HG03045 (cell line): Measurements from ENCODE around the gene ZNF689.

Experiments used
- ATAC-seq: cut with Tn5 transposase; IDR thresholded peaks from one replicate; pipeline ENCODE4 v1.9.1; 2021; ENCODE audit warnings: mild to moderate bottlenecking, moderate library complexity; ENCODE audit not compliant: unreplicated experiment

Gene ZNF689

GRCh38 chr16:30566531-30566930 lies 43.7 kb downstream of the ZNF689 start:
- no peak for ATAC-seq

DNA sequence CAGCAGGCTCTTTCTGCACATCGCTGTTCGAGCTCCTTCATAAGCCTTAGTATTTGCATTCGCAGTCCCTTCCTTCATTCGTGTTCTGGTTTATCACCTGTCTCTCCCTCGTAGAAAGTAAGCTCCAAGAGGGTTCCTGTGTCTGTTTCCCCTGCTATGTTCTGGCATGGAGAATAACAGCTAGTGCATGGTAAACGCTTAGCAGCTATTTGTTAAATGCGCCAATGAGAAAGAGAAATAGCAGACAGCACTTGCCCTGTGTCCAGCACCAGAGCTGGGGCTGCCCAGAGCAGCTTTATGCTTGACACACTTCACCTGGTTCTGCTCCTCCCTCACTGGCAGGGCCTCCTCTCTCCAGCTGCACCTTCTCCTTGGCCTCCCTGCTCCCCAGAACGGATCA lies 44.2 kb downstream of the ZNF689 start:
- no peak for ATAC-seq

GRCh38 chr16:30565526-30565925 lies 44.7 kb downstream of the ZNF689 start:
- ATAC-seq: no peak

- ATAC-seq: no peak
Observed at GRCh38 chr16:30562021-30562420, 48.2 kb downstream of the ZNF689 start.

DNA sequence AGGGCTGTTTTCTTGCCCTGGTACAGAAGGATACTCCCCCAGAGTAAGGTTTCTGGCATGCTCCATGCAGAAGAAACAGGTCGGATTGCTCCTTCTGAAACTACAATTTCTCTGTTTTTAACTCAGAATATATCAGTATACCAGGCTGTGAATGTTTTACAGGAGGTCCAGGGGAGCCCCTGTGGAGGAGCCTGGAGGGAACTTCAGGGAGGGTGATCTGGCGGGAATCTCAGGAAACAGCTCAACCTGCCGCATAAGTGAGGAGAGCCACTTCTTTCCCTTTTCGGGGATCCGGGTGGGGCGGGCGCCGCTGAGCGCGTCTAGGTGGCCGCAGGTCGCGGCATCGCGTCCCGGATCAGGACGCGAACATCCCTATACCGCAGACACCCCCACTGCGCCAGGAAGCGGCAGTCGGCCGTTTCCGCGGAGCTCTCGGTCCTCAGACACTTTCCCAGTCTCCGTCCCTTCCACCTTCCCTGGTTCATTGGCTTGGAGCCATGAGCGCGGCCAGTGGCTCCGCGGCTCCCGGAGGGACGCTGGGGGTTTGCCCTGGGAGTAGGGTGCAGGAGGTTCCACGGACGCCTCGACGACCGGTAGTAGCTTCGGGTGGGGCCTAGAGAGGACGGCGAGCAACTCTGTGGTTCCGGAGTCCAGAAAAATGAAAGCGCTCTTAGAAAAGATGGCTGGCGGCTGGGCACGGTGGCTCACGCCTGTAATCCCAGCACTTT lies 48.9 kb downstream of the ZNF689 start:
- ATAC-seq: no peak

- ATAC-seq: no peak
Observed at GRCh38 chr16:30559690-30560089, 50.5 kb downstream of the ZNF689 start.

- no peak for ATAC-seq
Observed at GRCh38 chr16:30558789-30559377, 51.3 kb downstream of the ZNF689 start.

DNA sequence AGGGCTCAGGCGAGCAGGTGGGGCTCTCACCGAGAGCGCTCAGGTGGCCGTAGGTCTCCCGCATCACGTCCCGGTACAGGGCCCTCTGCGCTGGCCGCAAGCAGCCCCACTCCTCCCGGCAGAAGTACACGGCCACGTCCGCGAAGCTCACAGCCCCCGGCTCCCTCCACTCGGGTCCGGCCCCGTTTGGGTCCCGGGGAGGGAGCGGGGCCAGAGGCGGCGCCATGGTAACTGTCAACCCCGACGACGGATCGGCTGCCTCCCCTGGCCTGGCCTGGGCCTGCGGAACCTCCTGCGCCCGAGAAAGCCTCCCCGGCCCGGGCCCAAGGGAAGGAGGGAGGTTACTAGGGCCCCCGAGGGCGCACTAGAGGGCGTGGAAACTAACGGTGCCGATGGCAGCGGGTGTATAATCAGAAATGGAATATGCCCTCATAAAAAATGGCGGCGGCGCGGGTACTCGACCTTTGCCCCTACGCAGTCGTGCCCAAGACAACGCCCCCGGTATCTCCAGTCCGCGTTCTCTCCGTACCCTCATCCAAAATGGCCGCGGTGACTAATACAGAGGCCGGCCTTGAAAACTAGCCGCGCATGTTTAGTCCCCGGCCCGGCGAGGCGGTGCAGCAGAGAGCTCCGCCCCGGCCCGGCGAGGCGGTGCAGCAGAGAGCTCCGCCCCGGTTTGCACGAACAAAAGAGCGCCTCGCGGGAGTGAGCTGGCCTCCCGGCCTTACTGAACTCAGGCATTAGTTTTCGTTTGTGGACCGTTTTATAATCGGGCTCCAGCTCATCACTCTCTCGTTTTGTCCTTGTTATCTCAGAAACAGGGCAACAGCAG lies 52.0 kb downstream of the ZNF689 start, which contains the start of gene ZNF764:
TSS of gene ZNF764 (minus strand) at position 418 of the 832 bp plus-strand sequence. CDS start at position 226, 192 bp downstream.
- ATAC-seq: peak; percentile 80

GRCh38 chr16:30557707-30557956 lies 52.6 kb downstream of the ZNF689 start:
- ATAC-seq: peak; percentile 6

GRCh38 chr16:30556125-30556473 lies 54.1 kb downstream of the ZNF689 start:
- ATAC-seq: no peak

- no peak for ATAC-seq
Observed at GRCh38 chr16:30555315-30556124, 54.7 kb downstream of the ZNF689 start.

- ATAC-seq: no peak
Observed at GRCh38 chr16:30554557-30555314, 55.5 kb downstream of the ZNF689 start.

DNA sequence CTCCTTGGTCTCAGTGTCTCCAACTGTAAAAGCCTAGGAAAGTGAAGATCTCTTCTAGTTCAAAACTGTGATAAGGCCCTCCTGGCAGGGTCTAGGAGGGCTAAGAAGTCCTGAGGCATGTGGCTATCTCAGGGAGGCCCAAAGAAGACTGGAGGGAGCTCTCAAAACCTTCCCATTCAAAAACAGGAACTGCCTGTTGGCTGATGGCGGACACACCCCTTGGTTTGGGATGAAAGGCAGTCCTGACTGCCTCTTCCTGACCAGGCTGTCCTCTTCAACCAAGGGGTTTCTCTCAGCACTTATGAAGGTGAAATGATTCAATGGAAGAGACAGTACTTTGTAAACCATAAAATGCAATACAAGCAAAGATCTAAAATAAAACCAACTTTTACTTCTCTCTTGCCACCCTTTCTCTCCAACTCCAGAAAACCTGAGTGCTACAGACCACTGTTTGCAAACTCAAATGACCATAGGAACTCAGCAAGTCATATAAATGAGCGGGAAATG lies 56.7 kb downstream of the ZNF689 start:
- no peak for ATAC-seq

DNA sequence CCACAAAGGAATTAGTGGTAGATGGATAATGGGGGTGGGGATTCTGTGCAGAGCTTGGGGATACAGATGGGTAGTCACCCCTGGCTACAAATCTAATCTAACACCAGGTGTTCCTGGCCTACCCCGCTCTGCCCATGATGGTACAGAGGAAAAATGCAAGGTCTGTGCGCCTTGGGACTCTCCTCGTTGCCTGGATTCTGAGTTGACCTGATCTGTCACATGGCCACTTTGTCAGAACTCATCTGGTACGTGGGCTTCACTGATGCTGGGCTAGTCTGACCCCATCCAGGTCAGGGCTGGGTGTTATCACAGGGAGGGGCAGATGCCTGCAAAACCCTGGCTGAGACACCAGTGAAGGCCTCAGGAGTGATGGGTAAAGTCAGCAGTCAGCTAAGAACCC lies 57.2 kb downstream of the ZNF689 start:
- no peak for ATAC-seq
